Glutamatergic neuron (in vitro differentiated cells): Measurements from ENCODE around the gene PRAMEF11. TPM values are rescaled to one million over a fixed set of nuclear protein-coding genes. Genes with fewer than 3 reads are reported as not detected.

Source experiments
- DNase-seq: peaks from one replicate; pipeline ENCODE4 v3.0.0; 2022
- H3K27ac Mint-ChIP-seq: one replicate; pipeline ENCODE4 v1.8.0; 2020; ENCODE audit warnings: mild to moderate bottlenecking, mixed read lengths, inconsistent platforms; ENCODE audit not compliant: unreplicated experiment
- H3K27me3 Mint-ChIP-seq: one replicate; pipeline ENCODE4 v1.8.0; 2020; ENCODE audit warnings: mild to moderate bottlenecking, moderate library complexity, mixed read lengths, inconsistent platforms; ENCODE audit not compliant: unreplicated experiment
- H3K36me3 Mint-ChIP-seq: one replicate; pipeline ENCODE4 v1.8.0; 2020; ENCODE audit warnings: mild to moderate bottlenecking, mixed read lengths, inconsistent platforms; ENCODE audit not compliant: unreplicated experiment
- H3K4me1 Mint-ChIP-seq: one replicate; pipeline ENCODE4 v1.8.0; 2020; ENCODE audit warnings: mild to moderate bottlenecking, low read depth, mixed read lengths, inconsistent platforms; ENCODE audit not compliant: unreplicated experiment
- H3K4me3 Mint-ChIP-seq: one replicate; pipeline ENCODE4 v1.8.0; 2020; ENCODE audit warnings: mild to moderate bottlenecking, mixed read lengths, inconsistent platforms; ENCODE audit not compliant: unreplicated experiment
- H3K9me3 Mint-ChIP-seq: one replicate; pipeline ENCODE4 v1.8.0; 2020; ENCODE audit warnings: mild to moderate bottlenecking, moderate library complexity, mixed read lengths, inconsistent platforms; ENCODE audit not compliant: unreplicated experiment
- CTCF ChIP-seq: fragments of 200-600 bp; sonication (generic); IDR thresholded peaks from one replicate; pipeline ENCODE4 v1.5.0; 2021; ENCODE audit not compliant: partially characterized antibody, unreplicated experiment
- total RNA-seq: library from RNA; stranded (reverse); fragmentation: NEBNext Ultra II Directional; extraction: Animal tissue kit (Norgen Biotek cat#: 25700); gene quantifications from one replicate; pipeline ENCODE4 v1.2.1, GENCODE V29; 2021; ENCODE audit not compliant: unreplicated experiment

PRAMEF11 gene
- total RNA-seq, 1 donor from 2014 or later = not detected

GRCh38 chr1:12811409-12811784 is 19.8 kb downstream of the PRAMEF11 start:
- no peak overlapping the region for H3K4me3 Mint-ChIP-seq
- H3K4me1 Mint-ChIP-seq = no peaks in the 10 kb centered on the region
- peaks cover 10% of the 10 kb centered on the region for H3K9me3 Mint-ChIP-seq
- TF ChIP-seq CTCF = no peak
- peaks cover 4% of the 10 kb centered on the region for H3K27me3 Mint-ChIP-seq
- H3K27ac Mint-ChIP-seq = no peak overlapping the region
- no peak for DNase-seq
- H3K36me3 Mint-ChIP-seq = peaks cover 11% of the 10 kb centered on the region

GRCh38 chr1:12810691-12811408 is 20.4 kb downstream of the PRAMEF11 start:
- TF ChIP-seq CTCF = no peak
- Mint-ChIP-seq H3K9me3 (peaks cover 10% of the 10 kb centered on the region), H3K27ac (no peak overlapping the region), H3K4me1 (no peaks in the 10 kb centered on the region), H3K27me3 (peaks cover 4% of the 10 kb centered on the region), H3K4me3 (no peak overlapping the region), H3K36me3 (peaks cover 12% of the 10 kb centered on the region)
- DNase-seq = no peak

GRCh38 chr1:12809933-12810332 is 21.3 kb downstream of the PRAMEF11 start:
- H3K27me3 Mint-ChIP-seq = peaks cover 4% of the 10 kb centered on the region
- no peak overlapping the region for H3K4me3 Mint-ChIP-seq
- no peak overlapping the region for H3K27ac Mint-ChIP-seq
- no peak for DNase-seq
- H3K36me3 Mint-ChIP-seq = peaks cover 12% of the 10 kb centered on the region
- H3K9me3 Mint-ChIP-seq = peaks cover 12% of the 10 kb centered on the region
- no peak for TF ChIP-seq CTCF
- H3K4me1 Mint-ChIP-seq = no peaks in the 10 kb centered on the region

- peaks cover 1% of the 10 kb centered on the region for H3K27me3 Mint-ChIP-seq
These were observed 31.5 kb downstream of the PRAMEF11 start for GRCh38 chr1:12799730-12800129.

More at GRCh38 chr1:12799730-12800129, 31.5 kb downstream of the PRAMEF11 start:
- Mint-ChIP-seq H3K4me3 (no peak overlapping the region), H3K36me3 (no peaks in the 10 kb centered on the region), H3K4me1 (no peaks in the 10 kb centered on the region), H3K9me3 (peaks cover 4% of the 10 kb centered on the region), H3K27ac (no peak overlapping the region)
- no peak for DNase-seq
- no peak for TF ChIP-seq CTCF
